Inflammatory macrophage treated with lipopolysaccharide for 4 hours (primary cell): Measurements from ENCODE around the gene MITF.

ENCODE experiments used
- DNase-seq: peaks from one replicate; pipeline ENCODE4 v3.0.0-alpha.2; 2020

The MITF gene

DNA sequence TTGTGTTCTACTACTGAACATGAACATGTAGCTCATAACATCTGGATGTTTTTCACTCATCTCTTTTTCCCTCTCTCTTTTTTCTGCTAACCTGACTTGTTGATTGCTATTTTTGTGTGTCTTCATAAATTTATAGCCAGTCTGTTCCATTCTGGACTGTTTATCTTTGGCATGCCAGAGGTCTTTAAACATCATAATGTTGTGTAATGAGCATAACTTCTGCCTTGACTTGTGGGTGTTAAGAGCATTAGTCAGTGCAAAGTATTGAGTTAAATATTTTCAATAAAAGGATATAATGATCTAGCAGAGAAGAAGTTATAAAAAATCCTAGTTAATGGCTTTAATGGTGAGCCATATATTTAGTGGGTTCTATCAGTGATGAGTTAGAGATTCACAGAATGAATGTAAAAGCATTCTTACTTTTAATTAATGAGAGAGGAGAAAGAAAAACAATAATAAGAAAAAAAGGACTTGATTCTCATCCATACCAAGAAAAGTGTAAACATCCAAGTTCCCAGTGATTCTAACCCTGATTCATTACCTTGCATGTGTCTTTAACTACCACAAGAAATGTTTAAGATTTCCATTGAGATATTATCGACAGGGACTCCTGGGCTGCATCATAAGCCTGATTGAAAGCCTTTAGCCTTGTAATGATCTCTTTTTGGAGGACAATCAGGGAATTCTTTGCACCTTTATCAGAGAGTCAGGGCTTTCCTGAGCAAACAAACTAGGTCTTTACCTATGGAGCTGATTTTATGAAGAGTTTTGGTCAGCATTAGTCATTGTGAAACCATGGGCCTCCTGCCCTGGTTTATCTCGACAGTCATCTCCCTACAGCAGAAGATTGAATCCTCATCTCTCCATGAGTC lies 22.9 kb downstream of the MITF start:
- peak; percentile 67 for DNase-seq

DNA sequence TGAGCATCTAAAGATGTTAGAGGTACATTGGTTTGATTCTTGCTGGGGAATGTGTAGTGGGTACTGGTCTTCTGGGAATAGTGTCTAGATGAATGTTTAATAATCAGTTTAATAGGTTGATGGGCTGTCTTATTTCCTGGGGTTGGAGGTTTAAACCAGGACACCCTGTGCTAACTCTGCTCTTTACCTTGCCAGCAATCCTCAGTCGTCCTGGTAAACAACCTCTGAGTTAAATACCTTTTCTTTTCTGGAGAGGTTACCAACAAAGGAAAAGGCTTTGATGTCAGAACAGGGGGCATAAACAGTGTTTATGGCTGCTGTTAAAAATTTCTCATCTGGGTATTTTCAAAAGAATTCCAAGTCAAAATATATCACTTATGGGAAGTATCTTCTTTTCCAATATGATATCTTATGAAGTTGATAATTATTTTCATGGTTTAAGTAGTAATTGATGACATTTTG lies 23.5 kb downstream of the MITF start:
- DNase-seq, result no peak

DNA sequence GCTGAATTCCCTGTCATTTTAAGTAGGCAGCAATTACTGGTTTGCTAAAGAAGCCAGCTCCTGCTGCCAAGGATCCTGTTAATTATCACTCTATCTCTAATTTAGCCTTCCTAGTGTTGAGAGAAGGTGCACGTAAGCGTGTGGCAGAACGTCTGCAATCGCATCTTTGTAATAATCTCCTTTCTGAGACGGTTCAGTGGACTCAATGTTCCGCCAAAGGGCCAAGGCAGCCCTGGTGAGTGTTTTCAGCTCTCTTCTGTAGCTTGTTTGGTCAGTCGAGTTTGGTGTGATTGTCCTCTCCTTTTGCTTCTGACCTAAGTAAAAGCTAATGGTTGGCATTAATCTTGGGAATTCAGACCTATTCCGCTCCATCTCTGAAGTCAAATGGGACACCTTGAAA lies 24.2 kb downstream of the MITF start:
- DNase-seq, result no peak

GRCh38 chr3:69764121-69764741 lies 25.0 kb downstream of the MITF start:
- peak; percentile 92 for DNase-seq

DNA sequence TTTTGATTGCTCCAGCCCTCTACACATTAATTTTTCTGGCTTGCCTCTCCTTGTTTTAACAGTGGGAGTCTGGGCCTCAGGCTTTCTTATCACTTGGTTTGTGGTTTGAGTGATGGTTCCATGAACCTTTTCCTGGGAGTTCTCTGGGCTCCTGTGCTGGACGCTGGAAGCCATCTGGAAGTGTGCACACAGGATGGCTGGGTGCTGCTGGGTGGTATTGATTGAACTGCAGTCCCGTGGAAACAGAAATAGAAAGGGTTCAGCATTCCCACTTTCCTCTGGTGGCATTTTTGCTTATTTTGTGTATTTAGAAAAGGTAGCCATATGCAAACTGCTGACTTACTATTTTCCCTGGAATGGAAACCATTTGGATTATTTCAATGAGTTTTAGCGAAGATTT lies 25.6 kb downstream of the MITF start:
- DNase-seq, result no peak

- peak; percentile 41 for DNase-seq
Observed at GRCh38 chr3:69766638-69767037, 27.4 kb downstream of the MITF start.

DNA sequence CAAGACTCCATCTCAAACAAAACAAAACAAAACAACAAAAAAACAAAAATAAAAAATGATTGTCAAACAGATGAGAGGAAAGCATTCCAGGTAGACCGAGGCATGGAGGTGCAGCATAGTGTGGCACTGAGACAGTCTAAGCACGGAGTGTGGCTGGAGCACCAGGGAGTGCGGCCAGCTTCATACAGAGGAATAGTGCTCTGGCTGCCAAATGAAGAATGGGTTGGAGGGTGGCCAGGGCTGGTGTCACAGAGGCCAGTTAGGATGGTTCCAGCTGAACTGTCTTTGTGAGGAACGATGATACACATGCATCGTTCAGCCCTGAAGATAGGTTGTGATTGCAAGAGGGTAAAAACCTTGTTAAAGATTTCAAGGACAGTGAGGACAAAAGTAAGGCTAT lies 28.3 kb downstream of the MITF start:
- no peak for DNase-seq

DNA sequence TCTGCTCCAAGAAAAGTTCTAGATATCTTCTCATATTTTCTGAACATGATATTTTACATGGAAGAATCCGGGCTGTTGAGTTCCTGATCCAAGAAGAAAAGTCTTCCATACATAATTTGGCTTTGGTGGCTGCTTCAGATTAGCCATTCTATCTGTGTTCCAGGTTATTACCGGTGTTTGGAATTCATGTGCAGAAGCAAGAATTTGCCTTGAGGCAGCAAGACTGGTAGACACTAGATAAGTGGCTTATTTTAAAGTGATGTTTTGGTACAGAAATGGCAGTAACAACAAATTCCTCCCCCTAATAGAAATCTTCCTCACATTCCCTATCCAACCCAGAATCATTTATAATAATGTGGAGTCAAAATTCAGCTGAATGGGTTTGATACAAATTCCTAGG lies 29.2 kb downstream of the MITF start:
- DNase-seq, result no peak

- no peak for DNase-seq
Observed at GRCh38 chr3:69770219-69770618, 31.0 kb downstream of the MITF start.

DNA sequence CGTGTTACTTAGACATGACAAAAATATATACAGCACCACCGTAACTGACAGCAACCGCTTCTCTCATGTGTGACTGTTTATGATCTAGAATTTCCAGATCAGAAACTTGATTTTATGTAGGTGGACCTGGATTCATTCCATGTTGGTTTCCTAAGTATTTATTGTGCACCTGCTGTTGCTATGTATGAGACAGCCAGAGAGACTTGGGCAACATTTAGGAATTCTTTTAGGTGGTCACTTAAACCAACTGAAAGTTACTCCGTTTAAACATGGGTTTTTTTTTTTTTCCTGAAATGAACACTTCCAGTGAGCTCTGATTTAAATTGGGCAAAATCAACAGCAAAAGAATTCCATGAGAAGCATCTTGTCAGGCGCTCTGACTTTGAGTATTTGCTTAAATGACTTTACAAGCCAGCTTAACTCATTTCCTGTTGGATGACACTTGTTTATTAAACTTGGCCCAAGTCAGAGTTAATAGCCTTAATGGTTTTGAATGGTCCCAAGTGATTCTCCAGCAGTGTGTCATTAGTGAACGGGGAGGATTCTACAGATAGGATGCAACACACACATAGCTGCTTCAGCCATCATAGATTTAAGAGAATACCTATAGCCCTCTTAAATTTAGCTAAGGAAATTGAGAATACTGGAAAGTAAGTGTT lies 31.8 kb downstream of the MITF start:
- DNase-seq, result no peak

DNA sequence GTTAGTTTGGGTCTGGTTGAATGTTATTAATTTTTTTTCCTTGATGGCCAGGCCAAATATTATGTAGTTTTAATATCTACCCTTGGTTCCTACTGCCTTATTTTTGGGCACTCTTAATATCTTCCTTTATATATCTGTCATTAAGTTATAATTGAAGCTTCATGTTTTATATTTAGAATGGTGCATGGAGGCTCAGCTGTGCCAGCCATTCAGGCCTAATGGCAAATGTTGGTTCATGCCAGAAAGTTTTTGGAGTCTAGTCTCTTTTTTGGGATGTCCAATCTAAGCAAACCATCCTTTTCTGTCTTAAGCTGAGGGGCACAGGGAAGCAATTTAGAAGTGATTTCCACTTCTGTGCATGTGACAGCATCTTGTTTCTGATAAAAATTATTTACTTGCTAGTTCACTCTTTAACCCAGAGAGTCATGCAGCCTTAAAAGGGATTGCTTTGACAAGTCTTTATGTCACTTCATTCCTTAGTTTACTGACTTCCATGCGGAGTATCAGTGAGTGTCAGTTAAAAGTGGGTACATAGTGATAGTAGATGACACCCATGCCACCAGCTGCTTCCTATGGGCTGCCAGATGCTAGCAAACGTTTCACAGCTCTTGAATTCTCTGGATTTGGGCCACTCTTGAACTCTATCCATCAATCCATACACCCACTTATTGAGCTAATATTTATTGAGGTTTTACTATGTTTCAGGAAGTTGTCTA lies 33.0 kb downstream of the MITF start:
- DNase-seq, result no peak

DNA sequence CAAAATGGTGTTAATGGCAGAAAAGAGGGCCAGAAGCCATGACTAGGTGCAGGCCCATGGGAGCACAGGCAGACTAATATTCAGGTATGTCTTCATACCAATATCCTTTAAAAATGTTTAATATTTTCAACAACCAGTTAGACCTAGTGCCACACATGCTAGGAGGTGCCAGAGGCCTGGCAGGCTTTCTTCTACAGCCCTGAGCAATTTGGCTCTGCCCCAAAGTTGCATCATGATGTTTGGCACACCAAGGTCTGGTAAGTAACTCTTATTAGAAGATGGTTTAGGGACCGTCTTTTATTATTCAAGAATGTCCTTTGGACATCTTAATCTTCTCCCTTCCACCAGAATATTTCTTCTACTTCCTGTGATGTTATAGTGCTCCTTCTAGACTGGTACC lies 34.8 kb downstream of the MITF start:
- no peak for DNase-seq

- DNase-seq, result no peak
Observed at GRCh38 chr3:69775751-69776150, 36.5 kb downstream of the MITF start.

- DNase-seq, result no peak
Observed at GRCh38 chr3:69776289-69776688, 37.0 kb downstream of the MITF start.

GRCh38 chr3:69776920-69777581 lies 37.8 kb downstream of the MITF start:
- peak; percentile 90 for DNase-seq

- DNase-seq, result no peak
Observed at GRCh38 chr3:69777582-69777967, 38.3 kb downstream of the MITF start.

DNA sequence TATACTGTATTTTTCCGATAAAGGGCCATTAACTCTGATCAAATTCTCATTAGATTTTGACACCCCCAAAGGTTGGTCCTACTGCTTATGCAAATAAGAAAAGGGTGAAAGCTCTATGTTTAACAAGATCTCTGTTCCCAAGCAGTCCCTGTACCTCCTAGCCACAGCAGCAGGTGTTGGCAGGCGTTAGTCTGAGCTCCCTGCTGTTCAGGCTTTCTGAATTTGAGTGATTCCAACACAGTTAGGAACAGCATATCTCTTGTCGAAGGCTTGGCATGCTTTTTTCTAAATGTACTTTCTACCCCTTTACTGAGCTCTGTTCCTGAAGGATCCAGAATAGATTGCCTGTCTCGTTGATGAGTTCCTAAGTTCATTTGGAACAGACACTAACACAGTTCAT lies 42.3 kb downstream of the MITF start:
- no peak for DNase-seq

GRCh38 chr3:69784954-69785514 lies 45.8 kb downstream of the MITF start:
- no peak for DNase-seq

DNA sequence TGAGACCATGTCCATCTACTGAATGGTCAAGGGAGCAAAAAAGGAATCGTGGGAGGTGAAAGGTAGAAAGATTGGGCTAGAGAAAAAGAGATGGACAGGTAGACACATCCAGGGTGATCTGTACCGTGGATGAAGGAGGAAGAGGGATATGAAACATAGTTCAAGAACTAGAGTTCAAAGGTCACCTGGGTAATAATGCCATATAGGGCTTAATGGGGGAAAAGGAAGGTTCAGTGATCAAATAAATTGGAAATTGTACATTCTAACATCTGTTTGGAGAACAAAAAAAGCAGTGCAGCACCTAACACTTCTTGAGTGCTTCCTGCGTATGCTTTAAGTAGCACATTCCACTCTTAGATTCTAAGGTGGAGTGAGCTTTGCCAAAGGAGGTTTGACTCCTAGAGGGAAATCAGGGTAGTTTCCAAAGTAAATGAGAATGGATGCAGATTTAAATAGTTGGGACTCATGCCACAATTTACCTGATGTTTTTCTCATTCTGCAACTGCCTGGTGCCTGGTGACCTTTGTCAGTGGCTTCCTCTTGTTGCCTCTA lies 46.6 kb downstream of the MITF start:
- no peak for DNase-seq

DNA sequence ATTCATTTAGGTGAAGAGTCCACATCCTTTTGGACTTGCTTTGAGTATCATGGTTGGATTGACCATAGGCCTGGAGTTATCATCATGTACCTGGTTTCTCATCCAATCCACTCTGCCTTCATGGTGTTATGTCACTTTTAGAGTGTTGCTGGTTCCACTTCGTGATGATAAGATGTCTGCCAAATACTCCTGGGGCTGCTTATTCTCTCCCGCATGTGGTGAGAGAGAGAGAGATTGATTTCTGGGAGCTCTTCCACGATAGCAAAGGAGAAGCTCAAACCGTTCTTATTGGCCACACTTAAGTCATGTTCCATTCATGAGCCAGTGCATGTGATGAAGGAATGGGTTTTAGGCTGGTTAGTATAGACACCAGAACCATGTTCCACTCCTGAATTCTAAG lies 47.6 kb downstream of the MITF start:
- DNase-seq, result no peak

- peak; percentile 36 for DNase-seq
Observed at GRCh38 chr3:69787436-69788168, 48.3 kb downstream of the MITF start.
